ENCODE results near the gene LARP1. TPM values are rescaled to one million over a fixed set of nuclear protein-coding genes. Genes with fewer than 3 reads are reported as not detected.

The LARP1 gene
- polyA plus RNA-seq, 2 of the 4 experiments (the other 2 are of a cell fraction) = 87.0 to 112 TPM

GRCh38 chr5:154756868-154757813 is 2.0 kb downstream of the LARP1 start (continued):
- TF ChIP-seq CBX2 (IDR thresholded peaks at IDR 0.05; ENCODE audit: borderline replicate concordance, low read depth) = no peak
- TF ChIP-seq ESRRA (IDR thresholded peaks at IDR 0.05; ENCODE audit: borderline replicate concordance, low read length) = no peak
- TF ChIP-seq JUN (IDR thresholded peaks at IDR 0.05) = 0 out of 5 replicates have a peak, but pooled peaks of 1 of the 2 experiments have one; percentile 20
- no peak for TF ChIP-seq HOXA7 (CRISPR knock-in tag; IDR thresholded peaks at IDR 0.05)
- no peak for TF ChIP-seq CHD4 (IDR thresholded peaks at IDR 0.05; ENCODE audit: borderline replicate concordance)
- TF ChIP-seq FOXS1 (CRISPR knock-in tag; IDR thresholded peaks at IDR 0.05) = no peak
- no peak for TF ChIP-seq EHF (CRISPR knock-in tag; IDR thresholded peaks at IDR 0.05)

DNA sequence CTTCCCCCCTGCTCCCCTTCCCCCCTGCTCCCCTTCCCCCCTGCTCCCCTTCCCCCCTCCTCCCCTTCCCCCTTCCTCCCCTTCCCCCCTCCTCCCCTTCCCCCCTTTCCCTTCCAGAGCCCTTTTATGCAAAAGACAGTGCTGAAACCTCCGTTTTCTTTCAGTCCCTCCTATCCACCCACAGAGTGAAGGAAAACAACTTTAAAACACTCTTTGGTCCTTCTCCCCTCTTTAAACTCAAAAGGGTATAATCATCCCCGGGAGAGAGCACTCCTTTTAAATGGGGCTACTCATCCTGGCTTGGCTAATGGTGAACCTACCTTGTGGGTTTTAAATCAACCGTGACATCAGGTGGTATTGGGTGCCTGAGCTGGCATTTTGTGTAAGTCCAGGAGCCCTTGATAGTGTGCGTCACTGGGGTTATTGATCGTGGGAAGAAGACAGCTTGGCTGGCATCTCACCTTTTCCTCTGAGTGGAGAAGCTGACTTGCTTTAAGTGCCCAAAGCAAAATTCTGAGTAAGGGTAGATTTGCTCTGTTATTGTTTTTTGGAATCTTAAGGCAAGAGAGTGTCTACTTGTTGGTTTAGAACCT is 2.7 kb downstream of the LARP1 start:
- Histone ChIP-seq H3K4me1 (peaks cover 49% of the 10 kb centered on the region), H3K9me3 (no peaks in the 10 kb centered on the region), H3K4me3 (peak overlapping the region; percentile 94), H3K4me2 (peak overlapping the region; percentile 94), H3K27ac (peak overlapping the region in 1 of 2 experiments; percentile 100; a peak in 3 of 6 replicates)
- DNase-seq (ENCODE audit: low read depth in 1 of 2, low spot score in 1 of 2) (peak in 1 of 2 experiments; percentile 12), FAIRE-seq (no peak), ATAC-seq (no peak)
- POLR2A ChIA-PET = interaction anchor here (0.6 to 1.2 kb wide), 3 partner anchors 20 to 109 kb away, joined by 3 read pairs; partner anchors contain the start of gene CNOT8
- 28% methylated on average over 5 of the region's 5 CpGs for WGBS (ENCODE audit: missing lambda C conversion rate)
- TF ChIP-seq POLR2AphosphoS2 (conservative IDR thresholded peaks at IDR 0.05; ENCODE audit: low read length) = no peak
- no peak for TF ChIP-seq HES2 (IDR thresholded peaks at IDR 0.05)
- TF ChIP-seq TP53 (CRISPR knock-in tag; IDR thresholded peaks at IDR 0.05) = no peak
- no peak for TF ChIP-seq HMGXB4 (CRISPR knock-in tag; IDR thresholded peaks at IDR 0.05; ENCODE audit: borderline replicate concordance)
- no peak for TF ChIP-seq BCL3 (IDR thresholded peaks at IDR 0.05)
- no peak for TF ChIP-seq MAZ (IDR thresholded peaks at IDR 0.05; ENCODE audit: borderline replicate concordance, low read depth, low read length)
- CTCF ChIA-PET = interaction anchor here (0.6 to 2.5 kb wide), 4 partner anchors 36 to 109 kb away, joined by 3 to 7 read pairs (median 3); no protein-coding TSS in a partner anchor

GRCh38 chr5:154758493-154758892 is 3.3 kb downstream of the LARP1 start:
- H3K4me3 ChIP-seq = peak overlapping the region; percentile 94
- H3K4me1 ChIP-seq = peaks cover 48% of the 10 kb centered on the region
- TF ChIP-seq, protein P1, sequence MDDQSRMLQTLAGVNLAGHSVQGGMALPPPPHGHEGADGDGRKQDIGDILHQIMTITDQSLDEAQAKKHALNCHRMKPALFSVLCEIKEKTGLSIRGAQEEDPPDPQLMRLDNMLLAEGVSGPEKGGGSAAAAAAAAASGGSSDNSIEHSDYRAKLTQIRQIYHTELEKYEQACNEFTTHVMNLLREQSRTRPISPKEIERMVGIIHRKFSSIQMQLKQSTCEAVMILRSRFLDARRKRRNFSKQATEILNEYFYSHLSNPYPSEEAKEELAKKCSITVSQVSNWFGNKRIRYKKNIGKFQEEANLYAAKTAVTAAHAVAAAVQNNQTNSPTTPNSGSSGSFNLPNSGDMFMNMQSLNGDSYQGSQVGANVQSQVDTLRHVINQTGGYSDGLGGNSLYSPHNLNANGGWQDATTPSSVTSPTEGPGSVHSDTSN (IDR thresholded peaks at IDR 0.05) = no peak
- TF ChIP-seq TFCP2L1 (CRISPR knock-in tag; IDR thresholded peaks at IDR 0.05) (no peak), NPAS2 (CRISPR knock-in tag; IDR thresholded peaks at IDR 0.05; ENCODE audit: borderline replicate concordance) (no peak), CEBPB (IDR thresholded peaks at IDR 0.05) (no peak), FOXS1 (CRISPR knock-in tag; IDR thresholded peaks at IDR 0.05) (no peak), KDM1A (IDR thresholded peaks at IDR 0.05; ENCODE audit: low read depth) (no peak), HOXA7 (CRISPR knock-in tag; IDR thresholded peaks at IDR 0.05) (no peak)
- TF ChIP-seq, protein P2, sequence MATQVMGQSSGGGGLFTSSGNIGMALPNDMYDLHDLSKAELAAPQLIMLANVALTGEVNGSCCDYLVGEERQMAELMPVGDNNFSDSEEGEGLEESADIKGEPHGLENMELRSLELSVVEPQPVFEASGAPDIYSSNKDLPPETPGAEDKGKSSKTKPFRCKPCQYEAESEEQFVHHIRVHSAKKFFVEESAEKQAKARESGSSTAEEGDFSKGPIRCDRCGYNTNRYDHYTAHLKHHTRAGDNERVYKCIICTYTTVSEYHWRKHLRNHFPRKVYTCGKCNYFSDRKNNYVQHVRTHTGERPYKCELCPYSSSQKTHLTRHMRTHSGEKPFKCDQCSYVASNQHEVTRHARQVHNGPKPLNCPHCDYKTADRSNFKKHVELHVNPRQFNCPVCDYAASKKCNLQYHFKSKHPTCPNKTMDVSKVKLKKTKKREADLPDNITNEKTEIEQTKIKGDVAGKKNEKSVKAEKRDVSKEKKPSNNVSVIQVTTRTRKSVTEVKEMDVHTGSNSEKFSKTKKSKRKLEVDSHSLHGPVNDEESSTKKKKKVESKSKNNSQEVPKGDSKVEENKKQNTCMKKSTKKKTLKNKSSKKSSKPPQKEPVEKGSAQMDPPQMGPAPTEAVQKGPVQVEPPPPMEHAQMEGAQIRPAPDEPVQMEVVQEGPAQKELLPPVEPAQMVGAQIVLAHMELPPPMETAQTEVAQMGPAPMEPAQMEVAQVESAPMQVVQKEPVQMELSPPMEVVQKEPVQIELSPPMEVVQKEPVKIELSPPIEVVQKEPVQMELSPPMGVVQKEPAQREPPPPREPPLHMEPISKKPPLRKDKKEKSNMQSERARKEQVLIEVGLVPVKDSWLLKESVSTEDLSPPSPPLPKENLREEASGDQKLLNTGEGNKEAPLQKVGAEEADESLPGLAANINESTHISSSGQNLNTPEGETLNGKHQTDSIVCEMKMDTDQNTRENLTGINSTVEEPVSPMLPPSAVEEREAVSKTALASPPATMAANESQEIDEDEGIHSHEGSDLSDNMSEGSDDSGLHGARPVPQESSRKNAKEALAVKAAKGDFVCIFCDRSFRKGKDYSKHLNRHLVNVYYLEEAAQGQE (IDR thresholded peaks at IDR 0.05) = no peak
- DNase-seq (ENCODE audit: low read depth in 1 of 2, low spot score in 1 of 2) (no peak), ATAC-seq (no peak), FAIRE-seq (no peak)
- H3K9me3 ChIP-seq = no peaks in the 10 kb centered on the region
- peak overlapping the region; percentile 94 for H3K4me2 ChIP-seq
- 58% methylated on average over 5 of the region's 5 CpGs for WGBS (ENCODE audit: missing lambda C conversion rate)
- no peak overlapping the region for H3K27ac ChIP-seq
- CTCF ChIA-PET = interaction anchor here (0.7 to 2.5 kb wide), 2 partner anchors 108 to 109 kb away, joined by 3 to 7 read pairs; no protein-coding TSS in a partner anchor
- POLR2A ChIA-PET = interaction anchor here (1.1 to 1.2 kb wide), 2 partner anchors 9 to 20 kb away, joined by 3 read pairs; no protein-coding TSS in a partner anchor

All from A549 (cell line).